SK-N-SH (cell line): ENCODE data around the gene CCL23. TPM values are rescaled to one million over a fixed set of nuclear protein-coding genes. Genes with fewer than 3 reads are reported as not detected.

Experiments
- CTCF ChIA-PET: fragments of 300-600, 350-600 bp; formaldehyde crosslinking; extraction: SDS; loops from one replicate; lab custom pipeline; 2021; lab: Yijun Ruan, JAX
- POLR2A ChIA-PET: fragments of 350-600 bp; sonication (Branson Sonifier 250); formaldehyde crosslinking; extraction: SDS; loops from one replicate; lab custom pipeline; 2020; ENCODE audit warnings: antibody characterized with exemption, inconsistent platforms; lab: Yijun Ruan, JAX
- DNase-seq: peaks from one replicate; pipeline ENCODE4 v3.0.0; 2012
- H2AFZ ChIP-seq: fragments of 200-600 bp; sonication (generic); 2 replicates; pipeline ENCODE4 v1.8.1; 2016; ENCODE audit warnings: antibody characterized with exemption, mild to moderate bottlenecking, low read depth
- H3F3A ChIP-seq: fragments of 200-600 bp; sonication (generic); replicated peaks from 2 replicates; pipeline ENCODE3; 2016; ENCODE audit warnings: antibody characterized with exemption, mild to moderate bottlenecking; ENCODE audit not compliant: insufficient read depth
- H3K27ac ChIP-seq, 2 experiments: fragments of 200-500 bp in 1 of 2; fragments of 200-600 bp in 1 of 2; sonication (Bioruptor generic) in 1 of 2; sonication (generic), shearing (Covaris generic) in 1 of 2; 2 replicates each; pipeline versions ENCODE4 v1.5.1 to v1.6.1; 2014 to 2016; ENCODE audit warnings: low read depth in 2 of 2, inconsistent platforms in 1 of 2, low read length in 1 of 2, mild to moderate bottlenecking in 1 of 2, mixed read lengths in 1 of 2
- H3K27me3 ChIP-seq: fragments of 200-600 bp; sonication (generic), shearing (Covaris generic); 2 replicates; pipeline ENCODE4 v1.6.1; 2016; ENCODE audit warnings: mixed run types; ENCODE audit not compliant: insufficient read depth
- H3K36me3 ChIP-seq, 2 experiments: fragments of 200-500 bp in 1 of 2; fragments of 200-600 bp in 1 of 2; sonication (Bioruptor generic) in 1 of 2; sonication (generic) in 1 of 2; replicated peaks in 1 of 2; 2 replicates each; pipeline versions ENCODE3 to v1.5.1; 2014 to 2016; ENCODE audit warnings: low read length in 1 of 2, mild to moderate bottlenecking in 1 of 2; ENCODE audit not compliant: insufficient read depth in 2 of 2, control insufficient read depth in 1 of 2
- H3K4me1 ChIP-seq, 2 experiments: fragments of 200-500 bp in 1 of 2; fragments of 200-600 bp in 1 of 2; sonication (Bioruptor generic) in 1 of 2; sonication (generic), shearing (Covaris generic) in 1 of 2; 2 replicates each; pipeline versions ENCODE4 v1.5.1 to v1.6.1; 2014 to 2016; ENCODE audit warnings: low read depth in 1 of 2, low read length in 1 of 2, mixed run types in 1 of 2; ENCODE audit not compliant: insufficient read depth in 2 of 2, control insufficient read depth in 1 of 2
- H3K4me2 ChIP-seq: fragments of 200-600 bp; sonication (generic), shearing (Covaris generic); 2 replicates; pipeline ENCODE4 v1.6.1; 2017; ENCODE audit warnings: mixed run types
- H3K4me3 ChIP-seq, 2 experiments: fragments of 200-500 bp in 1 of 2; fragments of 200-600 bp in 1 of 2; sonication (Bioruptor generic) in 1 of 2; sonication (generic), shearing (Covaris generic) in 1 of 2; 2 replicates each; pipeline versions ENCODE4 v1.5.1 to v1.8.1; 2014 to 2016; ENCODE audit warnings: low read depth in 2 of 2, inconsistent platforms in 1 of 2, low read length in 1 of 2, mild to moderate bottlenecking in 1 of 2, mixed read lengths in 1 of 2, moderate library complexity in 1 of 2
- H3K79me2 ChIP-seq: fragments of 200-600 bp; sonication (generic); 2 replicates; pipeline ENCODE4 v1.8.1; 2017; ENCODE audit warnings: mild to moderate bottlenecking; ENCODE audit not compliant: insufficient read depth
- H3K9ac ChIP-seq: fragments of 200-600 bp; sonication (generic); 2 replicates; pipeline ENCODE4 v1.6.1; 2017; ENCODE audit warnings: mixed run types
- H3K9me2 ChIP-seq: fragments of 200-600 bp; sonication (generic); 2 replicates; pipeline ENCODE4 v1.6.1; 2017; ENCODE audit warnings: mixed run types
- H3K9me3 ChIP-seq: fragments of 200-600 bp; sonication (generic); 2 replicates; pipeline ENCODE4 v1.6.1; 2017; ENCODE audit warnings: mixed run types, mild to moderate bottlenecking, moderate library complexity
- H4K20me1 ChIP-seq: fragments of 200-600 bp; sonication (generic); 2 replicates; pipeline ENCODE4 v1.6.1; 2017; ENCODE audit warnings: mild to moderate bottlenecking, mixed run types; ENCODE audit not compliant: insufficient read depth
- CHD2 ChIP-seq: fragments of 150-350 bp; IDR thresholded peaks from 2 replicates; pipeline ENCODE4 v1.6.1; 2018; ENCODE audit warnings: low read length; ENCODE audit not compliant: partially characterized antibody
- EP300 ChIP-seq, 2 experiments: IDR thresholded peaks; 2 replicates each; pipeline versions ENCODE4 v1.4.0 to v1.6.1; 2012; ENCODE audit warnings: borderline replicate concordance in 1 of 2, low read depth in 1 of 2, low read length in 1 of 2
- EZH2phosphoT487 ChIP-seq: fragments of 200-600 bp; sonication (generic); IDR thresholded peaks from 2 replicates; pipeline ENCODE4 v1.6.1; 2017; ENCODE audit warnings: low read depth, mixed run types, mild to moderate bottlenecking, antibody characterized with exemption, moderate library complexity, borderline replicate concordance
- FOSL2 ChIP-seq: IDR thresholded peaks from 2 replicates; pipeline ENCODE4 v1.4.0; 2012; ENCODE audit warnings: low read depth, mild to moderate bottlenecking, moderate library complexity, borderline replicate concordance
- FOXJ3 ChIP-seq: sonication (generic); formaldehyde crosslinking; IDR thresholded peaks from 2 replicates; pipeline ENCODE4 v1.5.1; 2020; ENCODE audit warnings: mild to moderate bottlenecking, missing genetic modification reagents
- FOXM1 ChIP-seq: IDR thresholded peaks from 2 replicates; pipeline ENCODE4 v1.4.0; 2012; ENCODE audit warnings: low read depth, mild to moderate bottlenecking
- GATA2 ChIP-seq: sonication (generic); formaldehyde crosslinking; IDR thresholded peaks from 2 replicates; pipeline ENCODE4 v1.5.0; 2020; ENCODE audit warnings: mild to moderate bottlenecking, missing genetic modification reagents
- JUND ChIP-seq: IDR thresholded peaks from 2 replicates; pipeline ENCODE4 v1.4.0; 2012
- MXI1 ChIP-seq: IDR thresholded peaks from 2 replicates; pipeline ENCODE4 v1.6.1; 2012; ENCODE audit warnings: mild to moderate bottlenecking, low read depth, low read length, improper control_type of control experiment
- NFIC ChIP-seq: IDR thresholded peaks from 2 replicates; pipeline ENCODE4 v1.4.0; 2012; ENCODE audit warnings: borderline replicate concordance
- RXRA ChIP-seq: IDR thresholded peaks from 2 replicates; pipeline ENCODE4 v1.4.0; 2012; ENCODE audit warnings: low read depth, mild to moderate bottlenecking, borderline replicate concordance
- SIN3A ChIP-seq: IDR thresholded peaks from 2 replicates; pipeline ENCODE4 v1.6.1; 2012; ENCODE audit warnings: low read depth, mild to moderate bottlenecking, low read length, moderate library complexity, borderline replicate concordance
- SMC3 ChIP-seq: IDR thresholded peaks from 2 replicates; pipeline ENCODE4 v1.6.1; 2012; ENCODE audit warnings: low read depth, low read length, improper control_type of control experiment
- TEAD4 ChIP-seq: IDR thresholded peaks from 2 replicates; pipeline ENCODE4 v1.4.0; 2012; ENCODE audit warnings: mild to moderate bottlenecking, borderline replicate concordance; ENCODE audit not compliant: insufficient read depth
- USF1 ChIP-seq: IDR thresholded peaks from 2 replicates; pipeline ENCODE4 v1.4.0; 2012; ENCODE audit warnings: low read depth, borderline replicate concordance
- USF2 ChIP-seq: fragments of 150-350 bp; IDR thresholded peaks from 2 replicates; pipeline ENCODE4 v1.6.1; 2017; ENCODE audit warnings: antibody characterized with exemption, low read length, low read depth, borderline replicate concordance
- WGBS: methylation state at CpG from one replicate; pipeline ENCODE4 v1.1.6; 2017; ENCODE audit warnings: low lambda C conversion rate; 5-methylcytosine and 5-hydroxymethylcytosine counted together
- polyA plus RNA-seq, 3 experiments: library from polyadenylated mRNA; depleted of rRNA; stranded (reverse); fragments of >200 nt; gene quantifications; 2 replicates each; pipeline ENCODE4 v1.2.3, GENCODE V29; 2012

The CCL23 gene
- polyA plus RNA-seq, 1 of the 3 experiments (the other 2 are of a cell fraction) = not detected

- no peaks in the 10 kb centered on the region for H3K4me1 ChIP-seq
- no peak for DNase-seq
- no peaks in the 10 kb centered on the region for H3K9me3 ChIP-seq
- H3K36me3 ChIP-seq = no peaks in the 10 kb centered on the region
- TF ChIP-seq CHD2 = no peak
- TF ChIP-seq SMC3 = no peak
- no peak for TF ChIP-seq NFIC
- no peak for TF ChIP-seq EZH2phosphoT487
- no peak for TF ChIP-seq RXRA
- TF ChIP-seq SIN3A = no peak
- no peak for TF ChIP-seq MXI1
- no peak for TF ChIP-seq TEAD4
- TF ChIP-seq FOXM1 = no peak
- no peak for TF ChIP-seq USF1
- no peak for TF ChIP-seq FOXJ3 (CRISPR knock-in tag)
- TF ChIP-seq FOSL2 = no peak
- no peak for TF ChIP-seq GATA2 (CRISPR knock-in tag)
- H3K27ac ChIP-seq = no peak overlapping the region
- 22% methylated on average over 4 of the region's 4 CpGs for WGBS
- H3K27me3 ChIP-seq = no peaks in the 10 kb centered on the region; the same call in 1 of the 2 replicates
- no peak overlapping the region for H2AFZ ChIP-seq
- H3K9ac ChIP-seq = no peak overlapping the region
- H4K20me1 ChIP-seq = no peaks in the 10 kb centered on the region
- no peaks in the 10 kb centered on the region for H3K79me2 ChIP-seq
- no peaks in the 10 kb centered on the region for H3F3A ChIP-seq
- CTCF ChIA-PET = no interaction called here
- no peaks in the 10 kb centered on the region for H3K9me2 ChIP-seq
- POLR2A ChIA-PET = no interaction called here
- H3K4me3 ChIP-seq = no peak overlapping the region
- no peak overlapping the region for H3K4me2 ChIP-seq
Measured at GRCh38 chr17:36055921-36056520, 38.2 kb upstream of the CCL23 start.

- WGBS = 20% methylated on average over 2 of the region's 2 CpGs
- no peak overlapping the region for H3K9ac ChIP-seq
- no peaks in the 10 kb centered on the region for H3K4me1 ChIP-seq
- no peak for DNase-seq
- H3K36me3 ChIP-seq = no peaks in the 10 kb centered on the region
- ChIA-PET CTCF (interaction anchor here (0.7 to 1.6 kb wide), 3 partner anchors 17 to 79 kb away, joined by 3 to 4 read pairs (median 4); no protein-coding TSS in a partner anchor), POLR2A (no interaction called here)
- H3K27me3 ChIP-seq = no peaks in the 10 kb centered on the region; the same call in 1 of the 2 replicates
- H4K20me1 ChIP-seq = no peaks in the 10 kb centered on the region
- no peak overlapping the region for H3K4me3 ChIP-seq
- TF ChIP-seq USF2 (no peak), JUND (no peak), SMC3 (no peak), SIN3A (no peak), EP300 (IDR thresholded peaks at IDR 0.05; ENCODE audit: borderline replicate concordance in 1 of 2, low read depth in 1 of 2, low read length in 1 of 2) (no peak)
- no peak overlapping the region for H2AFZ ChIP-seq
- no peaks in the 10 kb centered on the region for H3F3A ChIP-seq
- no peaks in the 10 kb centered on the region for H3K9me3 ChIP-seq
- no peaks in the 10 kb centered on the region for H3K9me2 ChIP-seq
- no peak overlapping the region for H3K27ac ChIP-seq
- no peak overlapping the region for H3K4me2 ChIP-seq
- H3K79me2 ChIP-seq = no peaks in the 10 kb centered on the region
Measured at GRCh38 chr17:36055171-36055570, 37.4 kb upstream of the CCL23 start.
